IMR-90 (cell line): ENCODE data around the gene SLC35C1. TPM values are rescaled to one million over a fixed set of nuclear protein-coding genes. Genes with fewer than 3 reads are reported as not detected.

Experiments
- MAFK ChIP-seq: IDR thresholded peaks from 2 replicates; pipeline ENCODE4 v1.6.1; 2012; ENCODE audit warnings: low read depth, low read length, improper control_type of control experiment
- MXI1 ChIP-seq: IDR thresholded peaks from 2 replicates; pipeline ENCODE4 v1.6.1; 2012; ENCODE audit warnings: low read depth, mild to moderate bottlenecking, low read length, moderate library complexity, borderline replicate concordance
- polyA plus RNA-seq, 3 experiments: library from polyadenylated mRNA; depleted of rRNA; stranded (reverse); fragments of >200 nt; gene quantifications; 2 replicates each; pipeline ENCODE4 v1.2.3, GENCODE V29; 2012; ENCODE audit warnings: low replicate concordance in 1 of 3
- total RNA-seq: library from RNA; depleted of rRNA; stranded (reverse); fragments of >200 nt; gene quantifications from 2 replicates; pipeline ENCODE4 v1.2.3, GENCODE V29; 2012; rRNA removed

The SLC35C1 gene
- total and polyA plus RNA-seq, 2 of the 4 experiments (the other 2 are of a cell fraction) = 4.3 to 27.1 TPM

- TF ChIP-seq MAFK (no peak), MXI1 (no peak)
Measured at GRCh38 chr11:45860764-45861510, 56.0 kb downstream of the SLC35C1 start (continued).

Other genes with a start within 250 kb of the SLC35C1 start
- gene CHST1, start 139.5 kb upstream of the SLC35C1 start, total RNA-seq = not detected in 2 replicates
- gene CHST1, start 139.5 kb upstream of the SLC35C1 start, polyA plus RNA-seq (2012; rRNA removed) = 0.21 and 0.27 TPM in 2 replicates
- gene CRY2, start 42.3 kb downstream of the SLC35C1 start, total RNA-seq = 12.8 and 13.1 TPM in 2 replicates
- gene CRY2, start 42.3 kb downstream of the SLC35C1 start, polyA plus RNA-seq (2012; rRNA removed) = 10.8 and 12.2 TPM in 2 replicates
- gene MAPK8IP1, start 80.5 kb downstream of the SLC35C1 start, total RNA-seq = 6.5 and 6.9 TPM in 2 replicates
- gene MAPK8IP1, start 80.5 kb downstream of the SLC35C1 start, polyA plus RNA-seq (2012; rRNA removed) = 9.6 and 12.4 TPM in 2 replicates
- 0.83 TPM in 1 of 2 replicates, not detected in the other for gene FREY1, start 102.1 kb downstream of the SLC35C1 start, total RNA-seq
- gene FREY1, start 102.1 kb downstream of the SLC35C1 start, polyA plus RNA-seq (2012; rRNA removed) = 0.21 and 0.49 TPM in 2 replicates
- 15.3 and 17.9 TPM in 2 replicates for gene PEX16, start 112.7 kb downstream of the SLC35C1 start, total RNA-seq
- gene PEX16, start 112.7 kb downstream of the SLC35C1 start, polyA plus RNA-seq (2012; rRNA removed) = 23.3 and 29.4 TPM in 2 replicates
- gene LARGE2, start 117.5 kb downstream of the SLC35C1 start, total RNA-seq = not detected in 2 replicates
- gene LARGE2, start 117.5 kb downstream of the SLC35C1 start, polyA plus RNA-seq (2012; rRNA removed) = 0.03 and 0.13 TPM in 2 replicates